BE2C (cell line): Measurements from ENCODE around the gene LGALS1.

Experiments used
- DNase-seq: peaks from one replicate; pipeline ENCODE4 v3.0.0-alpha.2; 2020
- H3K27me3 ChIP-seq: fragments of 250-450 bp; sonication (Bioruptor Pico); 2 replicates; pipeline ENCODE4 v1.5.1; 2020; ENCODE audit warnings: mild to moderate bottlenecking
- H3K36me3 ChIP-seq: fragments of 250-450 bp; sonication (Bioruptor Pico); 2 replicates; pipeline ENCODE4 v1.5.1; 2020; ENCODE audit warnings: mild to moderate bottlenecking
- H3K4me1 ChIP-seq: fragments of 250-450 bp; sonication (Bioruptor Pico); 2 replicates; pipeline ENCODE4 v1.5.1; 2020
- H3K4me3 ChIP-seq: 2 replicates; pipeline ENCODE4 v1.5.1; 2011; ENCODE audit warnings: low read depth, low read length
- H3K9me3 ChIP-seq: fragments of 250-450 bp; sonication (Bioruptor Pico); 2 replicates; pipeline ENCODE4 v1.5.1; 2020
- TF ChIP-seq, protein P1 (sequence below): IDR thresholded peaks from 2 replicates; pipeline ENCODE4 v1.5.1; 2012; ENCODE audit warnings: mild to moderate bottlenecking, low read depth, low read length

LGALS1 gene

DNA sequence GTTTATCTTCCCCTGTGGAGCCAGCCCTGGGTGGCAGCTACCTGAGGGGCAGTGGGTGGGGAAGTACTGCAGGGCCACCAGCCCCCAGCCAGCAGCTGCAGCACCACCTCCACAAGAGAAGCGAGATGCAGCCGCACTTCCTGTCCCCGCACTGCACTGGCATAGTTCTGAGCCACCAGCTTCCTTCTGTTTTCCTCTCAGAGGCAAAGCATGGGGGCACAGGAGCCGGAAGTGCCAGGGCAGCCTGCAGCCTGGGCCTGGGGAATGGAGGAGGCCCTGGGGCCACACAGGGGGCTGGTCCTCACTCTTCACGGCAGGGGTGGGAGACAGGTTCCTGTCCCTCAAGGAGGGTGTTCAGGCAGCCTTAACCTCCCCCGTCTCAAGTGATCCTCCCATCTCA lies 47.9 kb upstream of the LGALS1 start:
- H3K9me3 ChIP-seq: no peaks in the 10 kb centered on the region
- TF ChIP-seq, protein P1, sequence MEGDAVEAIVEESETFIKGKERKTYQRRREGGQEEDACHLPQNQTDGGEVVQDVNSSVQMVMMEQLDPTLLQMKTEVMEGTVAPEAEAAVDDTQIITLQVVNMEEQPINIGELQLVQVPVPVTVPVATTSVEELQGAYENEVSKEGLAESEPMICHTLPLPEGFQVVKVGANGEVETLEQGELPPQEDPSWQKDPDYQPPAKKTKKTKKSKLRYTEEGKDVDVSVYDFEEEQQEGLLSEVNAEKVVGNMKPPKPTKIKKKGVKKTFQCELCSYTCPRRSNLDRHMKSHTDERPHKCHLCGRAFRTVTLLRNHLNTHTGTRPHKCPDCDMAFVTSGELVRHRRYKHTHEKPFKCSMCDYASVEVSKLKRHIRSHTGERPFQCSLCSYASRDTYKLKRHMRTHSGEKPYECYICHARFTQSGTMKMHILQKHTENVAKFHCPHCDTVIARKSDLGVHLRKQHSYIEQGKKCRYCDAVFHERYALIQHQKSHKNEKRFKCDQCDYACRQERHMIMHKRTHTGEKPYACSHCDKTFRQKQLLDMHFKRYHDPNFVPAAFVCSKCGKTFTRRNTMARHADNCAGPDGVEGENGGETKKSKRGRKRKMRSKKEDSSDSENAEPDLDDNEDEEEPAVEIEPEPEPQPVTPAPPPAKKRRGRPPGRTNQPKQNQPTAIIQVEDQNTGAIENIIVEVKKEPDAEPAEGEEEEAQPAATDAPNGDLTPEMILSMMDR: no peak
- no peak for DNase-seq

GRCh38 chr22:37628830-37629229 lies 46.6 kb upstream of the LGALS1 start:
- Histone ChIP-seq H3K27me3 (no peaks in the 10 kb centered on the region), H3K36me3 (peaks cover 3% of the 10 kb centered on the region), H3K9me3 (no peaks in the 10 kb centered on the region), H3K4me1 (peaks cover 36% of the 10 kb centered on the region), H3K4me3 (no peak overlapping the region)
- TF ChIP-seq, protein P1: no peak
- no peak for DNase-seq

More for the DNA sequence above, 47.9 kb upstream of the LGALS1 start:
- Histone ChIP-seq H3K27me3 (no peaks in the 10 kb centered on the region), H3K4me3 (no peak overlapping the region), H3K36me3 (peaks cover 6% of the 10 kb centered on the region), H3K4me1 (peaks cover 28% of the 10 kb centered on the region)

DNA sequence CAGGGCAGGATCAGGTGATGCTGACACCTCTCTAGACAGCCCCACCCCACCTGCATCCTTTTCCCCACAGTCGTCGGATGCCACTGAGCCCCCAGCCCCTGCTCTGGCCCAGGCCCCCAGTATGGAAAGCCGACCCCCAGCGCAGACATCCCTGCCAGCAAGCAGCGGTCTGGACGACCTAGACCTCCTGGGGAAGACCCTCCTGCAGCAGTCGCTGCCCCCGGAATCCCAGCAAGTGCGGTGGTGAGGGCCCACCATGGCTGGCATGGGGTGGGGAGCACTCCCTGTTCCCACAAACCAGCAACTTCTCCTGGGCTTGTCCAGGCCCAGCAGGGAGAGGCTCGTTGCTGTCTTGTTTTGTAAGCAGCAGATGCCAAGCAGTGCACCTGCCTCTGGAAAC lies 45.5 kb upstream of the LGALS1 start:
- H3K36me3 ChIP-seq: no peaks in the 10 kb centered on the region; the same call in none of the 2 replicates
- TF ChIP-seq, protein P1: no peak
- no peak for DNase-seq

DNA sequence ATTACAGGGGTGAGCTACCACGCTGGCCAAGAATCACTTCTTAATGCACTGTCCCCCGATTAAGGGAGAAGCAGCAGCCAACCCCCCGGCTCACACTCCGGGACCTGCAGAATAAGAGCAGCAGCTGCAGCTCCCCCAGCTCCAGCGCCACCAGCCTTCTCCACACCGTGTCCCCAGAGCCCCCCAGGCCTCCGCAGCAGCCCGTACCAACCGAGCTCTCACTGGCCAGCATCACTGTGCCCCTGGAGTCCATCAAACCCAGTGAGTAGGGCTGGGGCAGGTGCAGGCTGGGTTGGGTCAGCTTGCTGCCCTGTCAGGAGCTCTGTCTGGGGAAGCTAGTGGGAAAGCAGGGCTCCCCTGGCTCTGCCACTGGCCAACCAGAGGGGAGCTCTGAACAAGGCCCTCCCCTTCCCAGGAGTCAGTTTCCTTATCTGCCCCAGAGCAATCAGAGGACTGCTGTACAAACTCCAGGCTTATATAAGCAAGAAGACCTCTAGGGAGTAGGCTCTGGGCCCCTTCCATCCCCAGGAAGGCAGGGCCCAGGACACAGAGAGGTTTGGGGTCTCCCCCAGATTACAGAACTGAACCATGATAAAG lies 44.5 kb upstream of the LGALS1 start:
- no peaks in the 10 kb centered on the region for H3K9me3 ChIP-seq
- H3K4me1 ChIP-seq: peaks cover 46% of the 10 kb centered on the region
- peak; percentile 88 for DNase-seq
- H3K36me3 ChIP-seq: no peaks in the 10 kb centered on the region; the same call in 1 of the 2 replicates
- no peaks in the 10 kb centered on the region for H3K27me3 ChIP-seq
- TF ChIP-seq, protein P1: no peak
- no peak overlapping the region for H3K4me3 ChIP-seq

More for the DNA sequence above, 45.5 kb upstream of the LGALS1 start:
- no peaks in the 10 kb centered on the region for H3K9me3 ChIP-seq
- H3K4me1 ChIP-seq: peaks cover 41% of the 10 kb centered on the region
- H3K27me3 ChIP-seq: no peaks in the 10 kb centered on the region
- H3K4me3 ChIP-seq: no peak overlapping the region

GRCh38 chr22:37631448-37632173 lies 43.8 kb upstream of the LGALS1 start:
- no peak for DNase-seq
- Histone ChIP-seq H3K4me3 (no peak overlapping the region), H3K36me3 (no peaks in the 10 kb centered on the region; the same call in 1 of the 2 replicates), H3K4me1 (peaks cover 46% of the 10 kb centered on the region), H3K27me3 (no peaks in the 10 kb centered on the region), H3K9me3 (no peaks in the 10 kb centered on the region)
- TF ChIP-seq, protein P1: no peak
